Suprapubic skin (tissue), 4 donors: ENCODE results near the gene SEL1L. TPM values are rescaled to one million over a fixed set of nuclear protein-coding genes. Genes with fewer than 3 reads are reported as not detected.
A peak's percentile ranks its signal among the peaks of the same experiment; 100 is the strongest.

Experiments
- DNase-seq, 2 donors: peaks; one replicate each; pipeline ENCODE4 v3.0.0-alpha.2; 2019; ENCODE audit warnings: low spot score in 2 of 2
- H3K27ac ChIP-seq: fragments of 200-600 bp; sonication (generic); one replicate; pipeline ENCODE4 v1.5.1; 2019
- H3K27me3 ChIP-seq: fragments of 200-600 bp; sonication (generic); one replicate; pipeline ENCODE4 v1.5.1; 2019
- H3K36me3 ChIP-seq: fragments of 200-600 bp; sonication (generic); one replicate; pipeline ENCODE4 v1.5.1; 2019
- H3K4me1 ChIP-seq: fragments of 200-600 bp; sonication (generic); one replicate; pipeline ENCODE4 v1.5.1; 2019
- H3K4me3 ChIP-seq: fragments of 200-600 bp; sonication (generic); one replicate; pipeline ENCODE4 v1.5.1; 2019; ENCODE audit warnings: mild to moderate bottlenecking
- H3K9me3 ChIP-seq: fragments of 200-600 bp; sonication (generic); one replicate; pipeline ENCODE4 v1.5.1; 2019
- EP300 ChIP-seq: sonication (generic); formaldehyde crosslinking; IDR thresholded peaks from one replicate; pipeline ENCODE4 v1.6.1; 2017; ENCODE audit warnings: antibody characterized with exemption
- POLR2A ChIP-seq, 2 donors: fragments of 450-650 bp; IDR thresholded peaks; one replicate each; pipeline ENCODE4 v1.6.1; 2017; ENCODE audit warnings: antibody characterized with exemption in 2 of 2, mild to moderate bottlenecking in 2 of 2, moderate library complexity in 2 of 2
- POLR2AphosphoS5 ChIP-seq, 3 donors: sonication (generic); formaldehyde crosslinking; IDR thresholded peaks; one replicate each; pipeline ENCODE4 v1.6.1; 2017; ENCODE audit warnings: antibody characterized with exemption in 3 of 3
- WGBS: methylation state at CpG from one replicate; pipeline ENCODE4 v1.1.5; 2018; 5-methylcytosine and 5-hydroxymethylcytosine counted together
- total RNA-seq, 4 donors: library from RNA; depleted of rRNA; stranded (reverse); fragments of >200 nt; gene quantifications; one replicate each; pipeline ENCODE4 v1.1.0, GENCODE V29; 2016
- TF ChIP-seq, protein P1 (sequence below), 2 donors: fragments of 200-600 bp in 1 of 2; fragments of 450-650 bp in 1 of 2; sonication (generic) in 1 of 2; IDR thresholded peaks; one replicate each; pipeline ENCODE4 v1.5.1; 2016 to 2019; ENCODE audit warnings: antibody characterized with exemption in 2 of 2, mild to moderate bottlenecking in 1 of 2, moderate library complexity in 1 of 2

The SEL1L gene
- 10 to 100 TPM; 24.8 to 37.8 (median 35.0) TPM for total RNA-seq

DNA sequence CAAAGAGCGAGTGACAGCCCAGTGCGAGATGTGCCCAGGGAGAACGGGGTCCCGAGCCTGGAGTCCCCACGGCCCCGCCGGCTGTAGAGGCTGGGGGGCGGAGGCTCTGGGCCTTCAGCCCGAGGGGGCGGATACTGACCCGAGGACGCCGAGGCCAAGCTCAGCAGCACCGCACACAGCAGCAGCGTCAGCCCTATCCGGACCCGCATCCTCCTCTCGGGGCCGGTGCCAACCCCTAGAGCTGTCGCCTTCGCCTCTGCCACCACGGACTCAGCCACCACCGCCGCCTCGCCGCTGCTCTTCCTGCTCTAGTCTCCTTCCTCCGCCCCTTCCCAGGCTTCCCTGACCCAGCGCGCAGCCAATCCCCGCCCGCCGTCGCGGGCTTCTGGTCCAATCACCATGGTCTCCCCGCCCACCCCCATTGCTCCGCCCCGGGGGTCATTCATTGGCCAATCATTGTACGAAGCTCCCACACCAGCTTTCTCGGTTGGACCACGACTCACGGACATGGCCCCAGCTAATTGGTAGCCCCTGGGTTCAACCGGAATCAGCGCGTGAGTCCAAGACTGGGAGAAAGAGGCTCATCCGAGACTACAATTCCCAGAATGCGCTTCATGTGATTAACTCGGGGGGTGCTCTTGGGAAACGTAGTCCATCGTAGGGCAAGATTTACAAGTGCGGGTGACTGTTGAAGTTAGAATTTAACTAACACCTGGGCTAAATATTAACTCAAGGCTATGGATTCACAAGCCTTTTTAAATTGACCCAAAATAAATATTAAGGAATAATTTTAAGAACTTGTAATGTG lies at the start of gene SEL1L:
TSS of gene SEL1L (minus strand) at position 318 of the 808 bp plus-strand sequence. CDS start at position 209, 109 bp downstream.
- Histone ChIP-seq H3K27me3 (no peaks in the 10 kb centered on the region), H3K4me1 (peaks cover 53% of the 10 kb centered on the region)
- WGBS = under 1% methylated on average over 44 of the region's 50 CpGs

GRCh38 chr14:81582420-81582819 lies 48.8 kb upstream of the SEL1L start:
- no peaks in the 10 kb centered on the region for H3K9me3 ChIP-seq
- no peak overlapping the region for H3K4me3 ChIP-seq
- H3K27me3 ChIP-seq = no peaks in the 10 kb centered on the region
- TF ChIP-seq EP300 = no peak
- TF ChIP-seq POLR2AphosphoS5 (IDR thresholded peaks at IDR 0.05) = no peak
- TF ChIP-seq POLR2A (IDR thresholded peaks at IDR 0.05) = no peak
- TF ChIP-seq, protein P1, sequence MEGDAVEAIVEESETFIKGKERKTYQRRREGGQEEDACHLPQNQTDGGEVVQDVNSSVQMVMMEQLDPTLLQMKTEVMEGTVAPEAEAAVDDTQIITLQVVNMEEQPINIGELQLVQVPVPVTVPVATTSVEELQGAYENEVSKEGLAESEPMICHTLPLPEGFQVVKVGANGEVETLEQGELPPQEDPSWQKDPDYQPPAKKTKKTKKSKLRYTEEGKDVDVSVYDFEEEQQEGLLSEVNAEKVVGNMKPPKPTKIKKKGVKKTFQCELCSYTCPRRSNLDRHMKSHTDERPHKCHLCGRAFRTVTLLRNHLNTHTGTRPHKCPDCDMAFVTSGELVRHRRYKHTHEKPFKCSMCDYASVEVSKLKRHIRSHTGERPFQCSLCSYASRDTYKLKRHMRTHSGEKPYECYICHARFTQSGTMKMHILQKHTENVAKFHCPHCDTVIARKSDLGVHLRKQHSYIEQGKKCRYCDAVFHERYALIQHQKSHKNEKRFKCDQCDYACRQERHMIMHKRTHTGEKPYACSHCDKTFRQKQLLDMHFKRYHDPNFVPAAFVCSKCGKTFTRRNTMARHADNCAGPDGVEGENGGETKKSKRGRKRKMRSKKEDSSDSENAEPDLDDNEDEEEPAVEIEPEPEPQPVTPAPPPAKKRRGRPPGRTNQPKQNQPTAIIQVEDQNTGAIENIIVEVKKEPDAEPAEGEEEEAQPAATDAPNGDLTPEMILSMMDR (IDR thresholded peaks at IDR 0.05) = no peak
- H3K4me1 ChIP-seq = no peaks in the 10 kb centered on the region
- H3K36me3 ChIP-seq = no peaks in the 10 kb centered on the region
- 78% methylated on average over 3 of the region's 3 CpGs for WGBS
- H3K27ac ChIP-seq = no peak overlapping the region
- no peak for DNase-seq

More for the DNA sequence above, at the start of gene SEL1L:
- TF ChIP-seq POLR2A (IDR thresholded peaks at IDR 0.05) (peak; percentile 30 to 88), POLR2AphosphoS5 (IDR thresholded peaks at IDR 0.05) (peak in 1 of 3 donors; percentile 11), EP300 (no peak)
- TF ChIP-seq, protein P1 (IDR thresholded peaks at IDR 0.05) = no peak
- DNase-seq = peak; percentile 100
- Histone ChIP-seq H3K9me3 (no peaks in the 10 kb centered on the region), H3K4me3 (peak within 1 kb of the TSS; percentile 99), H3K36me3 (no peaks in the 10 kb centered on the region), H3K27ac (peak within 1 kb of the TSS; percentile 80)

DNA sequence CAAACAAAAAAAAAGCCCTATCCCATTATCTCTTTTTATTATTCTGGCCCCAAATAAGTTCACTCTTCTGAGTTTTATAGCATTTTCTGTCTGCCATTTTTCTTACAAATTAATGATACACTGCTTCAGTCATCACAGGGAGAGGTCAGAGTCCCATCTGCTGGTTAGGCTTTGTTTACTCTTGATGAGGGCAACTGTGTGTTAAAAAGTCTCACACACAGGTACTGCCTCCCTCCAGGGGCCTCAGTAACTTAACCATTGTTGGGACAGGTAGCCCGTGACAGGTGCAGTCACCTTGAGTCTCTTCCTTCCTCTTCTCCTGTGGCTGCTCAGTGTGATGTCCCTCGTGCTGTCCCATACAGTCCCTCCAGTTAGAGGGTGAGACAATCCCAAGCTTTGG lies 45.5 kb upstream of the SEL1L start:
- no peaks in the 10 kb centered on the region for H3K9me3 ChIP-seq
- no peak overlapping the region for H3K4me3 ChIP-seq
- TF ChIP-seq EP300 (no peak), POLR2A (IDR thresholded peaks at IDR 0.05) (no peak), POLR2AphosphoS5 (IDR thresholded peaks at IDR 0.05) (no peak)
- TF ChIP-seq, protein P1 (IDR thresholded peaks at IDR 0.05) = no peak
- H3K4me1 ChIP-seq = no peaks in the 10 kb centered on the region
- no peak for DNase-seq
- H3K27me3 ChIP-seq = no peaks in the 10 kb centered on the region
- WGBS = 90% methylated on average over 2 of the region's 2 CpGs
- no peak overlapping the region for H3K27ac ChIP-seq
- no peaks in the 10 kb centered on the region for H3K36me3 ChIP-seq

DNA sequence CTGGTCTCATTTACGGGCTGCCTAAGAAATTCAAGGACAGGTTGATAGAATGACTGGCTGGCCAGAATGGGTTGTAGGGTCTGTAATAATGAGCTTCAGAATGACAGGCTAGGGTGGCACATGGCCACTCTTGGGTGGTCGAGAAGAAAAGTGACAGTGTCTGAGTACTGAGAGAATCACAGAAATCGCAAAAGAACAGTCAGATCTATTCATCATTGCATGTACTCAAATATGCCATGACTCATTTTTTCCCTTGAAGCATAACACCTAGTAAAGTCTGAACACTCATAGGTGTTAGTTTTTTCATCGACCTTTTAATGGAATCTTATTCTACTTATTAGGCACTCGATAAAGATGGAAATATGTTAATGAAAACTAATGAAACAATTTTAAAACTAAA lies 37.8 kb upstream of the SEL1L start:
- WGBS = 82% methylated on average over 5 of the region's 5 CpGs

DNA sequence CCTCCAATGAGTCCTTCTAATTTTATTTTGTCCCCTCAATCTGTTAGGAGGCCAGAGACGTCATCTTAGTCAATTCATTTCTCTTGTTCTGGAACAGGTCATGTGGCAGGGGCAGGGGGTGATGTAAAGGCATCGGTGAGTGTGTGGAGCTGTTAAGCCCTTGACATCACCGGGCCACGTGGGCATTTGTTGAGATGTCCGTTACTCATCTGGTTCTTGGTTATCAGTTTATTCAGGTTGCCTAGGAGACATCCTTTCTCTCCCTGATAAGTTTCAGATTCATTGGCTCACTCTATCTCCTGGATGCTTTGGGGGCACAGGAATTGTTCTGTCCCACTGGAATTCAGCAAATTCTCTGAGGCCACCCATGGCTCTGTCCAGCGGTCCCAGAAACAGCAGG lies 33.6 kb upstream of the SEL1L start:
- WGBS = 84% methylated on average over 6 of the region's 6 CpGs
- no peaks in the 10 kb centered on the region for H3K4me1 ChIP-seq
- no peak for DNase-seq
- H3K27ac ChIP-seq = no peak overlapping the region
- no peak for TF ChIP-seq EP300
- no peak for TF ChIP-seq POLR2A (IDR thresholded peaks at IDR 0.05)
- TF ChIP-seq POLR2AphosphoS5 (IDR thresholded peaks at IDR 0.05) = no peak
- TF ChIP-seq, protein P1 (IDR thresholded peaks at IDR 0.05) = no peak
- H3K27me3 ChIP-seq = no peaks in the 10 kb centered on the region
- H3K9me3 ChIP-seq = no peaks in the 10 kb centered on the region
- no peaks in the 10 kb centered on the region for H3K36me3 ChIP-seq
- no peak overlapping the region for H3K4me3 ChIP-seq

More for the DNA sequence above, 37.8 kb upstream of the SEL1L start:
- Histone ChIP-seq H3K27ac (no peak overlapping the region), H3K36me3 (no peaks in the 10 kb centered on the region), H3K27me3 (no peaks in the 10 kb centered on the region), H3K4me3 (no peak overlapping the region), H3K9me3 (no peaks in the 10 kb centered on the region), H3K4me1 (no peaks in the 10 kb centered on the region)
- DNase-seq = no peak
- TF ChIP-seq POLR2A (IDR thresholded peaks at IDR 0.05) (no peak), POLR2AphosphoS5 (IDR thresholded peaks at IDR 0.05) (no peak), EP300 (no peak)
- TF ChIP-seq, protein P1 (IDR thresholded peaks at IDR 0.05) = no peak
